Activated naive CD4-positive, alpha-beta T cell treated with anti-CD3 and anti-CD28 coated beads for 36 hours (primary cell): ENCODE data around the gene TSN. TPM values are rescaled to one million over a fixed set of nuclear protein-coding genes. Genes with fewer than 3 reads are reported as not detected.
"Not testable (repeated sequence)": the region's sequence is repeated elsewhere in the genome, so short reads cannot be mapped to it uniquely, and the experiment has no call there.

Experiments
- CTCF ChIA-PET: fragments of 350-600 bp; sonication (Branson Sonifier 250); formaldehyde crosslinking; loops from one replicate; lab custom pipeline; 2021; ENCODE audit warnings: antibody characterized with exemption; lab: Charles Lee
- DNase-seq: peaks from one replicate; pipeline ENCODE4 v3.0.0-alpha.2; 2020
- H3K27ac Mint-ChIP-seq: one replicate; pipeline ENCODE4 v1.8.0; 2021; ENCODE audit warnings: mild to moderate bottlenecking, mixed read lengths
- H3K27me3 Mint-ChIP-seq: one replicate; pipeline ENCODE4 v1.8.0; 2021; ENCODE audit warnings: low read depth, mixed read lengths
- H3K36me3 Mint-ChIP-seq: one replicate; pipeline ENCODE4 v1.8.0; 2021; ENCODE audit warnings: low read depth, mixed read lengths
- H3K4me1 Mint-ChIP-seq: one replicate; pipeline ENCODE4 v1.8.0; 2021; ENCODE audit warnings: low read depth, mixed read lengths
- H3K4me3 Mint-ChIP-seq: one replicate; pipeline ENCODE4 v1.8.0; 2021; ENCODE audit warnings: mild to moderate bottlenecking, moderate library complexity, mixed read lengths
- H3K9me3 Mint-ChIP-seq: one replicate; pipeline ENCODE4 v1.8.0; 2021; ENCODE audit warnings: mixed read lengths
- intact Hi-C: fragments of 100-400 bp; cut with micrococcal nuclease; formaldehyde crosslinking; loops from one replicate; pipeline ENCODE4 v1.15.1; 2023
- total RNA-seq, 2 experiments: library from RNA; stranded (reverse); gene quantifications; one replicate each; pipeline ENCODE4 v1.2.3, GENCODE V29; 2021

Gene TSN
- total RNA-seq, 2 experiments from 2014 or later = 49.8 to 52.6 TPM

- H3K4me1 Mint-ChIP-seq, intact Hi-C loops, H3K4me3 Mint-ChIP-seq, CTCF ChIA-PET, H3K27ac Mint-ChIP-seq, H3K36me3 Mint-ChIP-seq, H3K9me3 Mint-ChIP-seq, DNase-seq: not testable (repeated sequence)
- peaks cover 25% of the 10 kb centered on the region for H3K27me3 Mint-ChIP-seq
Observed at GRCh38 chr2:121807771-121808170, 52.3 kb downstream of the TSN start.

GRCh38 chr2:121809607-121810006 is 54.2 kb downstream of the TSN start:
- Mint-ChIP-seq H3K27me3 (peaks cover 20% of the 10 kb centered on the region), H3K4me1 (peaks cover 8% of the 10 kb centered on the region), H3K9me3 (no peaks in the 10 kb centered on the region), H3K27ac (no peak overlapping the region), H3K4me3 (no peak overlapping the region), H3K36me3 (no peaks in the 10 kb centered on the region)
- CTCF ChIA-PET = interaction anchor here (0.9 kb wide), 1 partner anchor 12 kb away, joined by 3 read pairs; no protein-coding TSS in a partner anchor
- intact Hi-C loops = loop anchor here (5.0 kb wide), 1 partner anchor 643 kb away; no protein-coding TSS in a partner anchor
- no peak for DNase-seq

GRCh38 chr2:121810959-121811853 is 55.8 kb downstream of the TSN start:
- Mint-ChIP-seq H3K27ac (no peak overlapping the region), H3K27me3 (peaks cover 9% of the 10 kb centered on the region), H3K4me3 (no peak overlapping the region), H3K9me3 (no peaks in the 10 kb centered on the region), H3K36me3 (no peaks in the 10 kb centered on the region), H3K4me1 (no peaks in the 10 kb centered on the region)
- CTCF ChIA-PET = interaction anchor here (0.5 to 1.4 kb wide), 7 partner anchors 9 to 272 kb away, joined by 3 to 9 read pairs (median 3); no protein-coding TSS in a partner anchor
- intact Hi-C loops = loop anchor here (1.0 to 5.0 kb wide), 3 partner anchors 164 to 641 kb away; no protein-coding TSS in a partner anchor
- peak; percentile 20 for DNase-seq

GRCh38 chr2:121813083-121813482 is 57.6 kb downstream of the TSN start:
- H3K27me3 Mint-ChIP-seq, H3K36me3 Mint-ChIP-seq, H3K4me3 Mint-ChIP-seq, CTCF ChIA-PET, H3K9me3 Mint-ChIP-seq, H3K27ac Mint-ChIP-seq, H3K4me1 Mint-ChIP-seq, DNase-seq: not testable (repeated sequence)
- intact Hi-C loops = loop anchor here (5.0 kb wide), 1 partner anchor 639 kb away; no protein-coding TSS in a partner anchor

- no peak overlapping the region for H3K4me3 Mint-ChIP-seq
- H3K27ac Mint-ChIP-seq = no peak overlapping the region
- intact Hi-C loops = no loop called here
- no peaks in the 10 kb centered on the region for H3K36me3 Mint-ChIP-seq
- CTCF ChIA-PET = no interaction called here
- H3K4me1 Mint-ChIP-seq = no peaks in the 10 kb centered on the region
- H3K9me3 Mint-ChIP-seq = no peaks in the 10 kb centered on the region
- peaks cover 5% of the 10 kb centered on the region for H3K27me3 Mint-ChIP-seq
- DNase-seq = no peak
Observed at GRCh38 chr2:121815216-121815615, 59.8 kb downstream of the TSN start.

- intact Hi-C loops = no loop called here
- Mint-ChIP-seq H3K4me1 (no peaks in the 10 kb centered on the region), H3K27me3 (peaks cover 6% of the 10 kb centered on the region), H3K9me3 (no peaks in the 10 kb centered on the region), H3K4me3 (no peak overlapping the region), H3K27ac (no peak overlapping the region), H3K36me3 (no peaks in the 10 kb centered on the region)
- DNase-seq = no peak
- CTCF ChIA-PET = interaction anchor here (0.5 to 1.1 kb wide), 2 partner anchors 10 to 293 kb away, joined by 3 read pairs; no protein-coding TSS in a partner anchor
Observed at GRCh38 chr2:121816797-121817196, 61.3 kb downstream of the TSN start.

- H3K27me3 Mint-ChIP-seq, H3K9me3 Mint-ChIP-seq, DNase-seq, H3K4me1 Mint-ChIP-seq, H3K36me3 Mint-ChIP-seq, H3K4me3 Mint-ChIP-seq, CTCF ChIA-PET, intact Hi-C loops, H3K27ac Mint-ChIP-seq: not testable (repeated sequence)
Observed at GRCh38 chr2:121817304-121817703, 61.9 kb downstream of the TSN start.

Other genes starting within 250 kb of the TSN start
- not detected for gene RNU4ATAC, start 224.8 kb upstream of the TSN start, total RNA-seq
- gene CLASP1, start 106.2 kb upstream of the TSN start, total RNA-seq = 10 to 100 TPM; 47.3 to 51.5 TPM
- gene NIFK, start 18.8 kb upstream of the TSN start, total RNA-seq = 100 to 1,000 TPM; 112 to 117 TPM